Activated gamma-delta T cell treated with Interleukin-2 at 50 U/mL for 16 hours (primary cell): ENCODE measurements around the gene PPP1R3F.
A peak's percentile ranks its signal among the peaks of the same experiment; 100 is the strongest.

Experiments used
- DNase-seq: peaks from one replicate; pipeline ENCODE4 v3.0.0-alpha.2; 2020

Gene PPP1R3F

GRCh38 chrX:49250066-49250465, 19.5 kb upstream of the PPP1R3F start:
- DNase-seq, result no peak

- DNase-seq, result no peak
Observed at GRCh38 chrX:49250578-49250977, 19.0 kb upstream of the PPP1R3F start.

DNA sequence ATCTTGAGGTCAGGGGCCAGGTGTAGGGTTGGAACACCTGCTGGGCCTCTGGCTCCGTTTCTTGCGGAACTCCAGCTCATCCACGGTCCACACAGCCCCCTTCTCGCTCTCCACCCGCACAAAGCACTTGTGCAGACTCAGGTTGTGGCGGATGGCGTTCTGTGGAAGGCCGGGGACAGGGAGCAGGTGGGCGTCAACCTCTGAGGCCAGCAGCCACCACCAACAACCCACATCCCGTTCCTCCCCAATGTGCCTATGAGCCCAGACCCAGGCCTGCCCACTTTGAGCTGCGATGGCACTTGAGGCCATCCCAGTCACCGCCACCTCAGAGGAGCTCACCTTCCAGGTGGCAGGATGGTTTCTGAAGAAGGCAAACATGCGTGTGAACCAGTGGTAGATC, 18.3 kb upstream of the PPP1R3F start:
- DNase-seq, result no peak

GRCh38 chrX:49254639-49255038, 15.0 kb upstream of the PPP1R3F start:
- DNase-seq, result no peak

DNA sequence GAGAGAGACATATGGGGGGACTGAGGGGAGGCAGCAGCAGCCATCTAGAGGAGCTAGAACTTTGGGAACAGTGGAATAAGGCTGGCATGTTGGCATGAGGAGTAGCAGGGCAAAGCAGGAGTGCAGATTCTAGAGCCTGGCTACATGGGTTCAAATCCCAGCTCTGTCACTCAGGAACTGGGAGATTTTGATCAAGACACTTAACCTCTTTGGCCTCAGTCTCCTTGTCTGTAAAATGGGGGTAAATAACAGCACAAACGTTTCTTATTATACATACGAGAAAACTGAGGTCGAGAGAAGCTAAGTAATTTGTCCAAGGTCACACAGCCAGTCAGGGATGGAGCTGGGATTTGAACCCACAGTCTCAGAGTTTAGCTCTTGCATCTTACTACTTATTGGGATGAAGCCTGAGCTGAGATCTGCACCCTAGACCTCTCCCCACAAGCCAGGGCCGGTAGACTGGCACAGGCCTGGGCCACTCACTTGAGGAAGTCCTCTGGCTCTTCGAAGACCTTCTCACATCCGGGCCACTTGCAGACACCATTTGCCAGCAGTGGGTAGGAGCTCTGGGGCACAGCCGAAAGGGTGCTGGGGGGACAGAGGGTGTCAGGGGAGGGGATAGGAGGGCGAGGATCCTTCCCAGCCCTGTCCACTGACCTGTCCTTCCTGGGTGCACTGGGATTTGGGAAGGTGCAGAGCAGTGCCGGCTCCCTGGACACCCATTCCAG, 13.2 kb upstream of the PPP1R3F start:
- no peak for DNase-seq

- no peak for DNase-seq
Observed at GRCh38 chrX:49257074-49257790, 12.4 kb upstream of the PPP1R3F start.

DNA sequence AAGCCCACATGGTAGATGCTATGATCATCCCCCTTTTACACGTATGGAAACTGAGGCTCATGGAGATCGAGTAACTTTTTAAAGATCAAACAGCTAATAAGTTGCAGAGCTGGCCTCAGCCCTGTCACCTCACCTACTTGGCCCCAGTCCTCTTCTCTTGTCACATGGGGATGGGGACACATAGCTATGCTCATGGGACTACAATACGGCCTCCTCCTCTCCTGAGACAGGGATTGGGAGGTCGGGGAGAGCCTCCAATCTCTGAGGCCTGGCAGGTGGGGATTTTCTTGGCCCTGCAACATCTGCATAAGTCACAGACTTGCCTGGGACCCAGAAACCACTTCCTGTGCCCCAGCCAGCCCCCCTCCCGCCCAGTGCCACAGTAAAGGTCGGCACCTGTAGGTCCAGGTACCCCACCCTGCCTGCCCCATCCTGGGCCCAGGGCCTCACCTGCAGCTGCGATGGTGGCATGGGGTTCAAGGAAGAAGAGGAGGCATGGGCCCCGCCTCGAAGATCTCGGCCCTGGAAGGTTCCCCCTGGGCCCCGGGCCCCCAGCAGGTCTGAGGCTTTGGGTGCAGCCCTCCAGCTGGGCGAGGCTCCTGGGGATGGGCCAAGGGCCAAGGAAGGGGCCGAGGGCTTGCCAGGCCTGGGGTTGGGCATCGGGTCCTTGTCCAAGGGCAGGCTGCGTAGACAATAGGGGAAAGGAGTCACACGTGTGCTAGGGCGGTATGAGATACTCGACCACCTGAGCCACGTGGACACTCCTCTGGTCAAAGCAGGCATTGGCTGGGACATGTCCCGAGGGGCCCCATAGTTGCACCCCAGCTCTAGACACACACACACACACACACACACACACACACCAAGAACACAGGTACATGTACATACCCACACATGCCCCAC, 11.5 kb upstream of the PPP1R3F start:
- peak; percentile 22 for DNase-seq

DNA sequence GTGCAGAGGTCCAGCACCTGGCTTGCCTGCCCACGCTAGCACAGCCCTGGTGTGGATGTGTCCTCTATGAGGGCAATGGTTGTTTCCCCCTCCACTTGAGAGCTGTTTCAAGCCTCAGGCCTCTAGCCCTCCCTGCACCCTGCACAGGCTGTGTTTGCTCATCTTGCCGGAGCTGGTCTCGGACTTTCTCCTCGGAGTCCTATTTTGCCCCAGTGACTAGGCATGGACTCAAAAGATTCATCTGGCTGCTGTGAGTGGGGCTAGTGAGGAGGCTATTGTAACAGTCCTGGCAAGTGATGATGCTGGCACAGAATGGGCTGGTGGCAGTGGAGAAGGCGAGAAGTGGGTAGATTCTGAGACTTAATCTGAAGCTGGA, 10.9 kb upstream of the PPP1R3F start:
- no peak for DNase-seq

- no peak for DNase-seq
Observed at GRCh38 chrX:49260221-49260985, 9.2 kb upstream of the PPP1R3F start.

DNA sequence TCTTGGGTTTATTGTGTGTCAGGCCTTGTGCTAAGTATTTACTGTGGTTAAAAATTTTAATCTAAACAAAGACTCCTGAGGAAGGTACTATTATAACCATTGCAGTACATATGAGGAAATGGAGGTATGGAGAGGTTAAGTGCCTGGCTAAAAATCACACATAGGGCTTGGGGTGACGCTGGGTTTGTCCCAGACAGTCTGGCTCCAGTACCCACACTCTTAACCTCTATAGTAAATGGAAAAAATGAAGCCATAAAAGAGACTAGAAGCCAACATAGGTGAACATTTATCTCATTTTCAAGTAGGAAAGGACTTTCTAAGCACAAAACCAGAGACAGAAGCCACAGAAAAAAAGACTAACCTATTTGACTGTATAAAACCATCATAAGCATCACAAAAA, 7.0 kb upstream of the PPP1R3F start:
- no peak for DNase-seq

- DNase-seq, result no peak
Observed at GRCh38 chrX:49263631-49264030, 6.0 kb upstream of the PPP1R3F start.

DNA sequence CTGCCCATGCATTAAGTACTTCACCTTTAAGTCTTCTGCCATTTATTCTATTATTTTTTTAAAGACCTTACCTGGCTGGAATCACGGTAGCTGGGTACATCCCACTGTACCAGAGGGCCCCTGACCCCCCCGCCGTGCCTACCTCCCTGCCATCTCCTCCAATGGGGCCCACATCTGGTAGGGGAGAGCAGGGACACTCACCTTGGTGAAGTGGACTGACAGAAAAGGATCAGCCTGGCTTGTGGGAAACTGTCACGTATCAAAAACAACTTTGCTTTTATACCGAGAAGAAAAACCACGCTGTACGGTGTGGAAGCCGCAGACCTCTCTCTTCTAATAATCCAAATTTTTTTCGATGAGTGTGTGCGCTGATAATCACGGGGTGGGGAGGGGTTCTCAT, 5.1 kb upstream of the PPP1R3F start, which contains the start of gene FOXP3:
TSS of gene FOXP3 (minus strand) at position 251 of the 400 bp plus-strand sequence. CDS start 6,205 bp downstream, outside the sequence.
- DNase-seq, result no peak

DNA sequence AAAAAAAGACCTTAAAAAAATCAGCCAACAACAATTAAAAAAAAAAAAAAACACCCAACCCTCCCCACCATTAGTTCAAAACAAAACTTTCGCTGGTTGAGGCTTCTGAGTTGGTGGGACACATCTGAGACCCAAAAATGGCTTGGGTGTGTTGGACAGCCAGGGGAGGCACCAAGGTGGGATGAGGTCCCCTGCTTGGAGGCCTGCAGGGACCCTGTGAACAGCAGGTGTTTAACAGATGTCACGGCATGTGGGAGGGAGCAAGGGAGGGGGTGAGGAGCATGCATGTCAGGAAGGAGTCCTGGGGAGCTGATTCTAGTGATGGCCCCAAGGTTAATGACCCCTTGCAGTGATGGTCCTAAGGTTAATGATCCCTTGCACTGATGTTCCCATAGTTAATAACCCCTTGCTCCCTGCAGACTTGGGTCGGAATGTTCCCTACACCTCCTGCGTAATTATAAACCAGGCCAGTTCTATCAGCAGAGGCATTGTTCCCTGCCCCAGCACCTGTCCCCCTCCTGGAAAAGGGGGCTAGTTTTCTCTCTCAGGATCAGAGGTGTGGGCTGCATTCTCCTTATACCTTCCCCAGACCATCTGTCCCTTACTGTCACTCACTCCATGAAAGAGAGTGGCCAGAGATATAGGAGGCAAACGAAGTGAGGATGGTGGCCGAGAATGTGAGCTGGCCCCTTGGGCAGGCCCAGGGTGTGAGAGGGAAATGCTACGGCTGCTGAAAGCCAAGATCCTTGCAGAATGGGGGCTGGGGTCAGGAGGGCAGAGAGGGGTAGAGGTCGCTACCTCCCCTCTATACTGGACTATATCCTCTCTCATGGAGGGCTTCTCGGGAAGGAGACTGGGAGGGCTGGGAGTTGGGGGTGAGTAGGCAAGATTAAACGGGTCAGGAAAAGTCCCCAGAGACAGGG, 2.8 kb upstream of the PPP1R3F start:
- no peak for DNase-seq

DNA sequence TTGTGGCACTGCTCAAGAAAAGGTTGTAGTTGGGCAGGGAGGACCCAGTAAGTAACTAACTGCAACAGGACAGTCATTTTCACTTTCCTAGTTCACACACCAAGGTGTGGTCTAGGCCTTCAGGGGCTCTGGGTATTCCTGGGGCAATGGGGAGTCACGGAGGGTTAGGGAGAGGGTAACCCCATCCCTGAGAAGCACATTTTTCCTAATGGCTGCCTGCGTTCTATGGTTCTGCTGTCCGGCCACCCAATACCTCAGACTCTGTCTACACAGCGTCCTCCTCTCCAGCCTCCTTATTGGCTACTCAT, 937 bp upstream of the PPP1R3F start:
- no peak for DNase-seq

DNA sequence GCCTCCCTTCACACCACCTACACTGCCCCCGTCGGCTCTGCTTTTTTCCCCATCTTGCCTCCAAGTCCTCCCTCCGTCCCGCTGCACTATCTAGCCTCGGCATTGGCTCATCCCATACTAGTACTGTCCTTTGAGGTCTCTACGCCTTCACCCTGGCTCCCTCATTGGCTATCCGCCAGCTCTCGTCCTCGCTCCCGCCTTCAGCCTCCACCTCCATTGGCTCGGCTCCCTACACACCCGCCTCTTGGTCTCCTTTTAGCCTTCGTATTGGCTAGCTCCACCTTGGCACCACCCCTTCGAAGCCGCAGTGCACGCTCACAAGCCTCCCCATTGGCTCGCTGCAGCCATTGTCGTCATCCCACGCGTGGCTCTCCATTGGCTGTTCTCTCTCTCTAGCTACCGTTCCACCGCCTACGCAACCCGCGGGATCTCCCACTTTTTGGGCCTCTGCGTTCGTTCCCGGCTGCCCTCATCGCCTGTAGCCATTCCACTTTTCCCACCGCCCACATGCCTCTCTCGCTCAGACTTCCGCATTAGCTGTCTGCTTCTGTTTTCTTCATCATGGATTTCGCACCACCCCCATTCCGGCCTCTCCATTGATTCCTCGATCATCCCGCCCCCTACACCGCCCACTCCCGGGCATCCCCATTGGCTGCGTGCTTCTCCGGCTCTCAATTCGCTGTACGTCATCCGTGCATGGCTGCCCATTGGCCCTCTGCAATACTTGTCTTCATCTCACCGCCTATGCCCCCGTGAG, 405 bp upstream of the PPP1R3F start:
- peak; percentile 92 for DNase-seq

DNA sequence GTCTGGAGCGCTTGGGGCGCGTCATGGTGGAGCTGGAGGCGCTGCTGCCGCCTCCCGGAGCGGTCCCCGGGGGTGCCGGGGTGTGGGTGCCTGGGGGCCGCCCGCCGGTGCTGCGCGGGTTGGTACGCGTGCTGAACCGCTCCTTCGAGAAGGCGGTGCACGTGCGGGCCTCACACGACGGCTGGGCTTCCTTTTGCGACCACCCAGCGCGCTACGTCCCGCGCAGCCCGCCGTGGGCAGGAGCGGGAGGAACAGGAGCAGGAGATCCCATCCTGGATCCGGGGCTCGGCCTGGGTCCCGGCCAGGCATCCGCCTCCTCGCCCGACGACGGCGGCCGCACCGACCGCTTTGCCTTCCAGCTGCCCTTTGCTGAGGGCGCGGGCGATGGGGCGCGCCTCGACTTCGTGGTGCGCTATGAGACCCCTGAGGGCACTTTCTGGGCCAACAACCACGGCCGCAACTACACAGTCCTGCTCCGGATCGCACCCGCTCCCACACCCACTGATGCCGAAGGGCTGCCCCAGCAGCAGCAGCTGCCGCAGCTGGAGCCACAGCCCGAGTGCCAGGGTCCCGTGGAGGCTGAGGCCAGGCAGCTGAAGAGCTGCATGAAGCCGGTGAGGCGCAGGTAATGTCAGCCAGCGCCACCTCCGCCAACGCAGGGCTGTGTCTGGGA, 792 bp downstream of the PPP1R3F start:
- DNase-seq, result no peak

GRCh38 chrX:49271341-49271740, 1.7 kb downstream of the PPP1R3F start:
- DNase-seq, result no peak

DNA sequence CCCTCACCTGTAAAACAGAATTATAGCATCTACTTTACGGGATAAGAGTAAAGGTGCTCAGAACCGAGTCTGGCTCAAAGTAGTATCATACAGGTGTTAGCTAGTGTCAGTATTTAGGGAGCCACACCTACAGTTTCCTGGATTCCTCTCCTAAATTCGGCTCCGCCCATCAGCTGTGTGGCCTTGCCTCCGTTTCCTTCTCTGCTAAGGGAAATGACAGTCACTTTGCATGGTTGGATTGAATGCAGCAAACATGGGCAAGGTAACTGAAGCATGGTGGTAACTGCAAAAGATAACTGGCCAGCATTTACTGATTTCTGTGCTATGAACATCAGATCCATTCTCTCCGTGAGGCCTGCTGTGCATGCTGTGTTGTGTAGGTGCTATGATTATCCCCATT, 2.8 kb downstream of the PPP1R3F start:
- no peak for DNase-seq

GRCh38 chrX:49273181-49273727, 3.7 kb downstream of the PPP1R3F start:
- peak; percentile 23 for DNase-seq

GRCh38 chrX:49276207-49276606, 6.6 kb downstream of the PPP1R3F start:
- no peak for DNase-seq
